Lung (tissue), 12 donors: Measurements from ENCODE around the gene SLC15A1. TPM values are rescaled to one million over a fixed set of nuclear protein-coding genes. Genes with fewer than 3 reads are reported as not detected.

ENCODE experiments used
- ATAC-seq: fragments of 200-7000 bp; cut with Tn5 transposase; one replicate; pipeline ENCODE4 v1.9.1; 2020; ENCODE audit warnings: moderate number of reproducible peaks; ENCODE audit not compliant: insufficient read depth, low FRiP score
- DNase-seq, 3 donors: peaks; one replicate each; pipeline ENCODE4 v3.0.0-alpha.2; 2013 to 2017
- H3K27ac ChIP-seq, 2 donors: one replicate each; pipeline ENCODE4 v1.5.1; 2013; ENCODE audit warnings: mild to moderate bottlenecking in 2 of 2, moderate library complexity in 2 of 2, control low read depth in 1 of 2, inconsistent platforms in 1 of 2, low read depth in 1 of 2, low read length in 1 of 2
- H3K27me3 ChIP-seq, 3 donors: one replicate each; pipeline ENCODE4 v1.5.1; 2013; ENCODE audit warnings: low read length in 2 of 3; ENCODE audit not compliant: control insufficient read depth in 3 of 3, insufficient read depth in 3 of 3
- H3K36me3 ChIP-seq, 4 donors: one replicate each; pipeline ENCODE4 v1.5.1; 2013; ENCODE audit warnings: low read length in 4 of 4, mild to moderate bottlenecking in 1 of 4, moderate library complexity in 1 of 4; ENCODE audit not compliant: control insufficient read depth in 4 of 4, insufficient read depth in 4 of 4
- H3K4me1 ChIP-seq, 5 donors: one replicate each; pipeline ENCODE4 v1.5.1; 2013; ENCODE audit warnings: low read length in 5 of 5, mild to moderate bottlenecking in 2 of 5, moderate library complexity in 1 of 5; ENCODE audit not compliant: control insufficient read depth in 5 of 5, insufficient read depth in 5 of 5
- H3K4me3 ChIP-seq: one replicate; pipeline ENCODE4 v1.5.1; 2013; ENCODE audit warnings: mild to moderate bottlenecking, control low read depth, moderate library complexity
- H3K9ac ChIP-seq, 2 donors: one replicate each; pipeline ENCODE4 v1.5.1; 2013; ENCODE audit warnings: low read length in 2 of 2, control low read depth in 1 of 2; ENCODE audit not compliant: insufficient read depth in 1 of 2
- H3K9me3 ChIP-seq, 4 donors: one replicate each; pipeline ENCODE4 v1.5.1; 2013; ENCODE audit warnings: low read length in 3 of 4, mild to moderate bottlenecking in 1 of 4, moderate library complexity in 1 of 4; ENCODE audit not compliant: control insufficient read depth in 4 of 4, insufficient read depth in 3 of 4
- CTCF ChIP-seq: IDR thresholded peaks from 2 replicates; pipeline ENCODE4 v1.5.1; 2012; ENCODE audit warnings: mild to moderate bottlenecking; ENCODE audit errors: control extremely low read depth, extremely low read depth
- WGBS, 2 donors: extraction: QIAGEN DNeasy Blood & Tissue Kit; methylation state at CpG; one replicate each; pipeline ENCODE4 v1.1.7; 2013; 5-methylcytosine and 5-hydroxymethylcytosine counted together
- polyA plus RNA-seq, 2 donors: library from polyadenylated mRNA; stranded (reverse); fragments of 200-250 nt; gene quantifications; one replicate each; pipeline ENCODE4 v1.2.1, GENCODE V29; 2013
- total RNA-seq, 2 donors: library from RNA; depleted of rRNA in 1 of 2; stranded (reverse); fragments of >200 nt in 1 of 2; gene quantifications; one replicate each; pipeline ENCODE4 v1.2.1, GENCODE V29; 2014 to 2021
- donor health status: control.
- donor health status: control.
- donor health status: Bipolar disorder and iron deficiency.
- donor health status: healthy.
- donor health status: DM: yes; HTN: yes; CAD: no.

The SLC15A1 gene
- total and polyA plus RNA-seq, 4 donors: 0.01 to 1.4 (median 0.31) TPM; not detected in 1

- Histone ChIP-seq H3K27ac (no peak overlapping the region), H3K27me3 (no peaks in the 10 kb centered on the region), H3K4me3 (no peak overlapping the region), H3K9me3 (no peaks in the 10 kb centered on the region), H3K4me1 (no peaks in the 10 kb centered on the region), H3K9ac (no peak overlapping the region), H3K36me3 (no peaks in the 10 kb centered on the region)
- ATAC-seq (no peak), DNase-seq (peak in 1 of 3 donors; percentile 6)
- WGBS, 2 donors: 83 to 88% methylated on average over 7 of the region's 7 CpGs
- no peak for TF ChIP-seq CTCF
These were observed 42.0 kb downstream of the SLC15A1 start for GRCh38 chr13:98710521-98710920.

GRCh38 chr13:98707281-98707999 is 45.0 kb downstream of the SLC15A1 start:
- H3K9ac ChIP-seq: no peak overlapping the region
- TF ChIP-seq CTCF: no peak
- no peak overlapping the region for H3K4me3 ChIP-seq
- peaks cover 0 to 3% (median 0%) of the 10 kb centered on the region in 3 donors for H3K27me3 ChIP-seq
- no peaks in the 10 kb centered on the region for H3K9me3 ChIP-seq
- no peaks in the 10 kb centered on the region for H3K36me3 ChIP-seq
- no peak for ATAC-seq
- H3K27ac ChIP-seq: no peak overlapping the region
- H3K4me1 ChIP-seq: no peaks in the 10 kb centered on the region
- 94 to 95% methylated on average over 7 of the region's 7 CpGs for WGBS, 2 donors
- no peak for DNase-seq

DNA sequence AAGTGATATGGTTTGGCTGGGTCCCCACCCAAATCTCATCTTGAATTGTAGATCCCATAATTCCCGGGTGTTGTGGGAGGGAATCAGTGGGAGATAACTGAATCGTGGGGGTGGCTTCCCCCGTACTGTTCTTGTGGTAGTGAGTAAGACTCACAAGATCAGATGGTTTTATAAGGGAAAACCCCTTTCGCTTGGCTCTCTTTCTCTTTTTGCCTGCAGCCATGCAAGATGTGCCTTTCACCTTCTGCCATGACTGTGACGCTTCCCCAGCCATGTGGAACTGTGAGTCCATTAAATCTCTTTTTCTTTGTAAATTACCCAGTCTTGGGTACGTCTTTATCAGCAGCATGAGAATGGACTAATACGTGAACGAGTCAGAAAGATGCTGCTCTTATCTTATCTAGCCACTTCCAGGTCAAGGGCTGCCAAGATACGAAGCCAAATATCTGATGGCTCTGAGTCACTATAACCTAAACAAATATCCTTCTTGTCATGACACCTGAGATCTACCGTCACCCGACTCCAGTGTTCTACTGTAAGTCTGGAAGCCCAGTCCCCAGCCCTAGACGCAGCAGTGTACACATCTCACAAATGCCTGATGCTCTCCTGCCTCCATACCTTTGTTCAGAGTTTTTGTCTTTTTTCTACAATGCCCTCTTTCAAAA is 45.9 kb downstream of the SLC15A1 start:
- WGBS, 2 donors: 55 to 73% methylated on average over 12 of the region's 12 CpGs
- Histone ChIP-seq H3K27me3 (peaks cover 0 to 3% (median 0%) of the 10 kb centered on the region in 3 donors), H3K9me3 (no peaks in the 10 kb centered on the region), H3K4me1 (no peaks in the 10 kb centered on the region), H3K36me3 (no peaks in the 10 kb centered on the region), H3K9ac (no peak overlapping the region), H3K4me3 (no peak overlapping the region), H3K27ac (no peak overlapping the region)
- DNase-seq (no peak), ATAC-seq (no peak)
- no peak for TF ChIP-seq CTCF
